ENCODE measurements around the gene COPS4.

GRCh38 chr4:83022724-83023450 is 12.1 kb upstream of the COPS4 start:
- TF ChIP-seq ELF4 (IDR thresholded peaks at IDR 0.05): no peak
- no peak for TF ChIP-seq SP1 (IDR thresholded peaks at IDR 0.05)
- no peak for TF ChIP-seq ARNT (IDR thresholded peaks at IDR 0.05)
- no peak for TF ChIP-seq TARDBP (IDR thresholded peaks at IDR 0.05)
- TF ChIP-seq NFRKB (IDR thresholded peaks at IDR 0.05): no peak
- TF ChIP-seq BHLHE40 (IDR thresholded peaks at IDR 0.05; ENCODE audit: borderline replicate concordance): no peak
